SK-N-SH (cell line): Measurements from ENCODE around the gene GDPD5. TPM values are rescaled to one million over a fixed set of nuclear protein-coding genes. Genes with fewer than 3 reads are reported as not detected.

ENCODE experiments used
- CTCF ChIA-PET: fragments of 300-600, 350-600 bp; formaldehyde crosslinking; extraction: SDS; loops from one replicate; lab custom pipeline; 2021; lab: Yijun Ruan, JAX
- POLR2A ChIA-PET: fragments of 350-600 bp; sonication (Branson Sonifier 250); formaldehyde crosslinking; extraction: SDS; loops from one replicate; lab custom pipeline; 2020; ENCODE audit warnings: antibody characterized with exemption, inconsistent platforms; lab: Yijun Ruan, JAX
- DNase-seq: peaks from one replicate; pipeline ENCODE4 v3.0.0; 2012
- H2AFZ ChIP-seq: fragments of 200-600 bp; sonication (generic); 2 replicates; pipeline ENCODE4 v1.8.1; 2016; ENCODE audit warnings: antibody characterized with exemption, mild to moderate bottlenecking, low read depth
- H3F3A ChIP-seq: fragments of 200-600 bp; sonication (generic); replicated peaks from 2 replicates; pipeline ENCODE3; 2016; ENCODE audit warnings: antibody characterized with exemption, mild to moderate bottlenecking; ENCODE audit not compliant: insufficient read depth
- H3K27ac ChIP-seq, 2 experiments: fragments of 200-500 bp in 1 of 2; fragments of 200-600 bp in 1 of 2; sonication (Bioruptor generic) in 1 of 2; sonication (generic), shearing (Covaris generic) in 1 of 2; 2 replicates each; pipeline versions ENCODE4 v1.5.1 to v1.6.1; 2014 to 2016; ENCODE audit warnings: low read depth in 2 of 2, inconsistent platforms in 1 of 2, low read length in 1 of 2, mild to moderate bottlenecking in 1 of 2, mixed read lengths in 1 of 2
- H3K27me3 ChIP-seq: fragments of 200-600 bp; sonication (generic), shearing (Covaris generic); 2 replicates; pipeline ENCODE4 v1.6.1; 2016; ENCODE audit warnings: mixed run types; ENCODE audit not compliant: insufficient read depth
- H3K36me3 ChIP-seq, 2 experiments: fragments of 200-500 bp in 1 of 2; fragments of 200-600 bp in 1 of 2; sonication (Bioruptor generic) in 1 of 2; sonication (generic) in 1 of 2; replicated peaks in 1 of 2; 2 replicates each; pipeline versions ENCODE3 to v1.5.1; 2014 to 2016; ENCODE audit warnings: low read length in 1 of 2, mild to moderate bottlenecking in 1 of 2; ENCODE audit not compliant: insufficient read depth in 2 of 2, control insufficient read depth in 1 of 2
- H3K4me1 ChIP-seq, 2 experiments: fragments of 200-500 bp in 1 of 2; fragments of 200-600 bp in 1 of 2; sonication (Bioruptor generic) in 1 of 2; sonication (generic), shearing (Covaris generic) in 1 of 2; 2 replicates each; pipeline versions ENCODE4 v1.5.1 to v1.6.1; 2014 to 2016; ENCODE audit warnings: low read depth in 1 of 2, low read length in 1 of 2, mixed run types in 1 of 2; ENCODE audit not compliant: insufficient read depth in 2 of 2, control insufficient read depth in 1 of 2
- H3K4me2 ChIP-seq: fragments of 200-600 bp; sonication (generic), shearing (Covaris generic); 2 replicates; pipeline ENCODE4 v1.6.1; 2017; ENCODE audit warnings: mixed run types
- H3K4me3 ChIP-seq, 2 experiments: fragments of 200-500 bp in 1 of 2; fragments of 200-600 bp in 1 of 2; sonication (Bioruptor generic) in 1 of 2; sonication (generic), shearing (Covaris generic) in 1 of 2; 2 replicates each; pipeline versions ENCODE4 v1.5.1 to v1.8.1; 2014 to 2016; ENCODE audit warnings: low read depth in 2 of 2, inconsistent platforms in 1 of 2, low read length in 1 of 2, mild to moderate bottlenecking in 1 of 2, mixed read lengths in 1 of 2, moderate library complexity in 1 of 2
- H3K79me2 ChIP-seq: fragments of 200-600 bp; sonication (generic); 2 replicates; pipeline ENCODE4 v1.8.1; 2017; ENCODE audit warnings: mild to moderate bottlenecking; ENCODE audit not compliant: insufficient read depth
- H3K9ac ChIP-seq: fragments of 200-600 bp; sonication (generic); 2 replicates; pipeline ENCODE4 v1.6.1; 2017; ENCODE audit warnings: mixed run types
- H3K9me2 ChIP-seq: fragments of 200-600 bp; sonication (generic); 2 replicates; pipeline ENCODE4 v1.6.1; 2017; ENCODE audit warnings: mixed run types
- H3K9me3 ChIP-seq: fragments of 200-600 bp; sonication (generic); 2 replicates; pipeline ENCODE4 v1.6.1; 2017; ENCODE audit warnings: mixed run types, mild to moderate bottlenecking, moderate library complexity
- H4K20me1 ChIP-seq: fragments of 200-600 bp; sonication (generic); 2 replicates; pipeline ENCODE4 v1.6.1; 2017; ENCODE audit warnings: mild to moderate bottlenecking, mixed run types; ENCODE audit not compliant: insufficient read depth
- CTCF ChIP-seq: fragments of 200-600 bp; sonication (generic); IDR thresholded peaks from 2 replicates; pipeline ENCODE4 v1.6.1; 2017; ENCODE audit warnings: antibody characterized with exemption, mild to moderate bottlenecking, moderate library complexity
- FOXJ3 ChIP-seq: sonication (generic); formaldehyde crosslinking; IDR thresholded peaks from 2 replicates; pipeline ENCODE4 v1.5.1; 2020; ENCODE audit warnings: mild to moderate bottlenecking, missing genetic modification reagents
- GABPA ChIP-seq: IDR thresholded peaks from 2 replicates; pipeline ENCODE4 v1.4.0; 2012; ENCODE audit warnings: low read depth, mild to moderate bottlenecking
- IRF3 ChIP-seq: fragments of 150-350 bp; IDR thresholded peaks from 2 replicates; pipeline ENCODE4 v1.6.1; 2016; ENCODE audit warnings: mild to moderate bottlenecking, low read depth, low read length
- RAD21 ChIP-seq: IDR thresholded peaks from 2 replicates; pipeline ENCODE4 v1.6.1; 2012; ENCODE audit warnings: mild to moderate bottlenecking, low read length
- RCOR1 ChIP-seq: fragments of 150-350 bp; IDR thresholded peaks from 2 replicates; pipeline ENCODE4 v1.6.1; 2017; ENCODE audit warnings: antibody characterized with exemption, low read length
- REST ChIP-seq: IDR thresholded peaks from 2 replicates; pipeline ENCODE4 v1.6.1; 2012; ENCODE audit warnings: mild to moderate bottlenecking, low read depth, low read length, moderate library complexity
- RFX5 ChIP-seq: IDR thresholded peaks from 2 replicates; pipeline ENCODE4 v1.6.1; 2012; ENCODE audit warnings: mild to moderate bottlenecking, improper control_type of control experiment, low read length
- SMC3 ChIP-seq: IDR thresholded peaks from 2 replicates; pipeline ENCODE4 v1.6.1; 2012; ENCODE audit warnings: low read depth, low read length, improper control_type of control experiment
- TAF1 ChIP-seq: IDR thresholded peaks from 2 replicates; pipeline ENCODE4 v1.6.1; 2012; ENCODE audit warnings: low read depth, mild to moderate bottlenecking, low read length, moderate library complexity, borderline replicate concordance
- USF1 ChIP-seq: IDR thresholded peaks from 2 replicates; pipeline ENCODE4 v1.4.0; 2012; ENCODE audit warnings: low read depth, borderline replicate concordance
- USF2 ChIP-seq: fragments of 150-350 bp; IDR thresholded peaks from 2 replicates; pipeline ENCODE4 v1.6.1; 2017; ENCODE audit warnings: antibody characterized with exemption, low read length, low read depth, borderline replicate concordance
- YY1 ChIP-seq: IDR thresholded peaks from 2 replicates; pipeline ENCODE4 v1.4.0; 2012; ENCODE audit warnings: low read depth, mild to moderate bottlenecking
- WGBS: methylation state at CpG from one replicate; pipeline ENCODE4 v1.1.6; 2017; ENCODE audit warnings: low lambda C conversion rate; 5-methylcytosine and 5-hydroxymethylcytosine counted together
- polyA plus RNA-seq, 3 experiments: library from polyadenylated mRNA; depleted of rRNA; stranded (reverse); fragments of >200 nt; gene quantifications; 2 replicates each; pipeline ENCODE4 v1.2.3, GENCODE V29; 2012

Gene GDPD5
- polyA plus RNA-seq, 1 of the 3 experiments (the other 2 are of a cell fraction), result 2.2 TPM

- Histone ChIP-seq H3K4me2 (no peak overlapping the region), H3F3A (no peaks in the 10 kb centered on the region), H3K79me2 (no peaks in the 10 kb centered on the region), H3K9me2 (no peaks in the 10 kb centered on the region), H3K27ac (no peak overlapping the region), H4K20me1 (no peaks in the 10 kb centered on the region), H3K9ac (no peak overlapping the region), H3K9me3 (no peaks in the 10 kb centered on the region), H3K27me3 (no peaks in the 10 kb centered on the region), H3K4me3 (peak overlapping the region in 1 of 2 experiments; percentile 9; a peak in 1 of 4 replicates), H2AFZ (no peak overlapping the region), H3K36me3 (no peaks in the 10 kb centered on the region), H3K4me1 (peaks cover 0 to 2% of the 10 kb centered on the region in 2 experiments; a peak in 1 of 4 replicates)
- TF ChIP-seq FOXJ3 (CRISPR knock-in tag), result no peak
- TF ChIP-seq RCOR1, result 0 out of 2 replicates have a peak, but pooled peaks have one; percentile 14
- peak; percentile 94 for TF ChIP-seq CTCF
- TF ChIP-seq SMC3, result peak; percentile 99
- peak; percentile 100 for TF ChIP-seq RAD21
- peak; percentile 92 for DNase-seq
- WGBS, result 25% methylated on average over 6 of the region's 6 CpGs
- ChIA-PET POLR2A (no interaction called here), CTCF (interaction anchor here (0.5 to 8.5 kb wide), 34 partner anchors 12 to 1257 kb away, joined by 3 to 275 read pairs (median 4); partner anchors contain the start of genes GDPD5 and KLHL35)
These were observed 80.3 kb downstream of the GDPD5 start for GRCh38 chr11:75445315-75445953.

GRCh38 chr11:75443043-75443442, 82.7 kb downstream of the GDPD5 start:
- H3K4me2 ChIP-seq, result no peak overlapping the region
- 40% methylated on average over 1 of the region's 12 CpGs for WGBS
- no peak overlapping the region for H3K4me3 ChIP-seq
- no peaks in the 10 kb centered on the region for H3F3A ChIP-seq
- ChIA-PET CTCF (interaction anchor here (0.8 to 8.5 kb wide), 6 partner anchors 15 to 141 kb away, joined by 3 to 275 read pairs (median 8); partner anchors contain the start of gene GDPD5), POLR2A (interaction anchor here (0.6 kb wide), 1 partner anchor 87 kb away, joined by 3 read pairs; no protein-coding TSS in a partner anchor)
- H3K79me2 ChIP-seq, result no peaks in the 10 kb centered on the region
- no peaks in the 10 kb centered on the region for H3K36me3 ChIP-seq
- H3K4me1 ChIP-seq, result peaks cover 0 to 2% of the 10 kb centered on the region in 2 experiments; a peak in 1 of 4 replicates
- H3K27ac ChIP-seq, result no peak overlapping the region
- no peak for DNase-seq
- no peaks in the 10 kb centered on the region for H3K27me3 ChIP-seq
- TF ChIP-seq RCOR1, result no peak
- no peak for TF ChIP-seq TAF1
- TF ChIP-seq FOXJ3 (CRISPR knock-in tag), result no peak
- no peak for TF ChIP-seq RFX5
- no peak for TF ChIP-seq RAD21
- TF ChIP-seq USF2, result no peak
- no peak for TF ChIP-seq USF1
- TF ChIP-seq GABPA, result no peak
- no peak for TF ChIP-seq IRF3
- TF ChIP-seq YY1, result no peak
- no peak for TF ChIP-seq REST
- H3K9me2 ChIP-seq, result no peaks in the 10 kb centered on the region
- no peak overlapping the region for H3K9ac ChIP-seq
- no peaks in the 10 kb centered on the region for H3K9me3 ChIP-seq
- no peak overlapping the region for H2AFZ ChIP-seq
- H4K20me1 ChIP-seq, result no peaks in the 10 kb centered on the region
